Central memory CD8-positive, alpha-beta T cell (primary cell): ENCODE results near the gene PTPN6.
"Not testable (repeated sequence)": the region's sequence is repeated elsewhere in the genome, so short reads cannot be mapped to it uniquely, and the experiment has no call there.

Experiments used
- ATAC-seq: fragments of 150-1000 bp; cut with Tn5 transposase; replicated peaks from 2 replicates; pipeline ENCODE4 v1.10.0; 2022; ENCODE audit warnings: mild to moderate bottlenecking, moderate FRiP score, moderate number of reproducible peaks; ENCODE audit not compliant: poor library complexity, severe bottlenecking; ENCODE audit errors: extremely low read depth
- DNase-seq, 2 donors: peaks; one replicate each; pipeline ENCODE4 v3.0.0; 2021; ENCODE audit warnings: low spot score in 2 of 2
- H3K27ac Mint-ChIP-seq: one replicate; pipeline ENCODE4 v1.8.0; 2022; ENCODE audit warnings: low read depth, mild to moderate bottlenecking, moderate library complexity, mixed read lengths
- H3K27me3 Mint-ChIP-seq: one replicate; pipeline ENCODE4 v1.8.0; 2022; ENCODE audit warnings: mixed read lengths
- H3K36me3 Mint-ChIP-seq: one replicate; pipeline ENCODE4 v1.8.0; 2022; ENCODE audit warnings: mild to moderate bottlenecking, moderate library complexity, mixed read lengths; ENCODE audit not compliant: insufficient read depth
- H3K4me1 Mint-ChIP-seq: one replicate; pipeline ENCODE4 v1.8.0; 2022; ENCODE audit warnings: mixed read lengths
- H3K4me3 Mint-ChIP-seq: one replicate; pipeline ENCODE4 v1.8.0; 2022; ENCODE audit warnings: mild to moderate bottlenecking, moderate library complexity, mixed read lengths
- H3K9me3 Mint-ChIP-seq: one replicate; pipeline ENCODE4 v1.8.0; 2022; ENCODE audit warnings: mixed read lengths

PTPN6 gene

DNA sequence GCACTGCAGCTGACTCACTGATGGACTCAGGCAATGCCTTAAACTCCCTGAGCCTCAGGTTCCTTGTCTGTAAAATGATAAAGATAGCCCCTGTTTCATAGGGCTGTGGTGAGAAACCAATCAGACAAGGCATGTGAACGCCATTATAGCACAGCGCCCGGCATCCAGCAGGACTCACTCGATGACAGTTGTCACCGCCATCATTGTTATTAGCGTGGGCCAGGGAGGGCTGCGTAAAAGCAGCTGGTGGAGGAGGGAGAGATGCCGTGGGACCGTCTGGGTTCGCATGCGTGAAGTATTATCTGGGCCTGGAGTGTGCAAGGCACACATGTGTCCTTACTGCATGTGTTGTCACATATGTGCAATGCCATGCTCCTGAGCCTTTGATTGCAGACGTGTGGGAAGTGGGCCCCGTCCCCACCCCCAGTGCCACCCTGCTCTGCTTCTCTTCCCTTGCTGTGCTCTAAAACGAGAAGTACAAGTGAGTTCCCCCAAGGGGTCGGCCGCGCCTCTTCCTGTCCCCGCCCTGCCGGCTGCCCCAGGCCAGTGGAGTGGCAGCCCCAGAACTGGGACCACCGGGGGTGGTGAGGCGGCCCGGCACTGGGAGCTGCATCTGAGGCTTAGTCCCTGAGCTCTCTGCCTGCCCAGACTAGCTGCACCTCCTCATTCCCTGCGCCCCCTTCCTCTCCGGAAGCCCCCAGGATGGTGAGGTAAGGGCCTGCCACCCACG lies at the start of gene PTPN6:
TSS of gene PTPN6 (plus strand) at position 546 of the 730 bp plus-strand sequence. CDS start at position 703, 157 bp downstream.
- ATAC-seq (peak; percentile 30), DNase-seq (no peak)
- H3K36me3 Mint-ChIP-seq, result peaks cover 49% of the 10 kb centered on the region
- H3K4me1 Mint-ChIP-seq, result peaks cover 92% of the 10 kb centered on the region
- peak within 1 kb of the TSS; percentile 99 for H3K27ac Mint-ChIP-seq
- peak within 1 kb of the TSS; percentile 98 for H3K4me3 Mint-ChIP-seq
- H3K27me3 Mint-ChIP-seq, result no peaks in the 10 kb centered on the region
- H3K9me3 Mint-ChIP-seq, result no peaks in the 10 kb centered on the region

DNA sequence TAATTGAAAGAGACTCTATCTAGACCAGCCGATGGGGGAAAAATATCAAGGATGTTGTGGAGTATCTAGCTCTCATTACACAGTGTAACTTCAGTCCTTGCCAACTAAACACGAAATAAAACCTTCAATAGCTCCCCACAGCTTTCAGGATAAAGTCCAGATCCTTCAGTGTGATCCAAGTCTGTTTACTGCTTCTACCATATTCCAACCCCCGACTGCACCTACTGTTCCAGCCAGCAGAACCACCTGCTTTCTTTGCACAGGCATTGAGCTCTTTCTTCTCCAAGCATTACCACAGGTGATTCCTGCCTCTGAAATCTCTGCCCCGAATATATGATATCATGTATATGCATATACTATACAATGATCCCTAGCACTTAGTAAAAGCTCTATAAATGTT lies 48.7 kb upstream of the PTPN6 start:
- Mint-ChIP-seq H3K27ac (no peak overlapping the region), H3K36me3 (no peaks in the 10 kb centered on the region)

DNA sequence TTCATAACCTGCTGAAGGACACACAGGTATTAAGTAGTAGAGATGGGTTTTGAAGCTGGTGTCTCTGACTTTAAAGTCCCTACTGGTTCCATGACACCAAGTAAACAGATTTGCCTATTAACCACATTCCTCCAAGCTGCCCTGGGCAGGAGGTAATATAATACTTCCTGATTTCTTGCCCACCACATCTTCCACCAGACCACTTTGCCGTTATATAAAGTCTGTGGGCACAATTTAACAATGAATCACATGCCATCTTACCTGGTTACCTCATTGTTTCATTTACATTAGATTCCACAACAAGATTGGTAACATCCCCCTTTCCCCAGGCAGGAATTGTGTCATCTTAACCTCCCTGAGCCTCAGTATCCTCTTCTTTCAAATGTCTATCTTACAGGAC lies 47.4 kb upstream of the PTPN6 start:
- DNase-seq (no peak), ATAC-seq (no peak)
- Mint-ChIP-seq H3K27me3 (no peaks in the 10 kb centered on the region), H3K4me3 (no peak overlapping the region), H3K4me1 (no peaks in the 10 kb centered on the region), H3K9me3 (no peaks in the 10 kb centered on the region), H3K36me3 (no peaks in the 10 kb centered on the region), H3K27ac (no peak overlapping the region)

More for the DNA sequence above, 48.7 kb upstream of the PTPN6 start:
- Mint-ChIP-seq H3K9me3 (no peaks in the 10 kb centered on the region), H3K4me1 (no peaks in the 10 kb centered on the region), H3K4me3 (no peak overlapping the region), H3K27me3 (no peaks in the 10 kb centered on the region)
- DNase-seq (no peak), ATAC-seq (no peak)

DNA sequence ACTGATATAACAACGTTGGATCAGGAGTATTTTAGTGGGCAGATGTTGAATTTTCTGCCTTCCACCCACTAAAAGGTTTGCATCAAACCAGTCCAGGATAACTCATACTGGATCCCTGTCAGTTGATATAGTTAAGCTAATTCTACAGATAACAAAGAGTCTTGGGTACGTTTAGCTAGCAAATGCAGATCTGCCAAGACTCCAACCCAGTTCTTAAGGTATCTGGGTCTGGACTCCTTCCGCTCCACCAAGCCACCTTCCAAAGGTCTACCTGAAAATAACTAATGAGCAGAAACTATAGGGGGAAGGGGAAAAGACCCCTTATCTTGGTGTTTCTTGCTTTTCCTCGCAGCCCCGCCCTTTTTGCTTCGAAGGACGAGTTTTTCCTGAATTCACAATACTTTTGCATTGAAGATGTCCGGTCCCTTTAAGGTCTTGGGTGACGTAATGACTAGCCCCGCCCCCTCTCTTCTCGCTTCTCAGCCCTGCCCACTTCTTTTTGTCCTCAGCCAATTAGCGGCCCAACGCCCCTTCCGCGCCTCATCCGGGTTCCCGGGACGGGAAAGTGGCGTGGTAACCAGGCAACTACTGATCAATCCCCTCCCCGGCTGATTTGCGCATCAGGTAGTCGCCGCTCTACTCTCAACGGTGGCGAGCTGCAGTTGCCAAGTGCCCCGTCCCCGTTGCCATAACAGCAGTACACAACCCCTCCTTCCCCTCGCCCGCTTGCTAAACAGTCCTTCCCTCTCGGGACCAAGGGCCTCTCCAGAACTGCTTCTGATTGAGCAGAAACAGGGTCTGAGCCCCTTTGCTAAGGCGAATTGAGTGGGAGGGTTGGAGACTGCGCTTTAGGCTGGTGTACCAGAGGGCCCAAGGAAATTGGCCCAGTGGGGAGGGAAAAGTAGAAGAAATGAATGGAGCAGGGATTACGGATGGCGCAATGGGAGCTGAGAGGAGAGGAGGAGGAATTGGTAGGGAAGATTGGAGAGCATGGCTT lies 46.6 kb upstream of the PTPN6 start, which contains the start of gene LRRC23:
TSS of gene LRRC23 (plus strand) at position 543 of the 997 bp plus-strand sequence. CDS start 812 bp downstream, outside the sequence.
- Mint-ChIP-seq H3K4me3 (no peak within 1 kb of the TSS), H3K27ac (no peak within 1 kb of the TSS), H3K36me3 (no peaks in the 10 kb centered on the region)

DNA sequence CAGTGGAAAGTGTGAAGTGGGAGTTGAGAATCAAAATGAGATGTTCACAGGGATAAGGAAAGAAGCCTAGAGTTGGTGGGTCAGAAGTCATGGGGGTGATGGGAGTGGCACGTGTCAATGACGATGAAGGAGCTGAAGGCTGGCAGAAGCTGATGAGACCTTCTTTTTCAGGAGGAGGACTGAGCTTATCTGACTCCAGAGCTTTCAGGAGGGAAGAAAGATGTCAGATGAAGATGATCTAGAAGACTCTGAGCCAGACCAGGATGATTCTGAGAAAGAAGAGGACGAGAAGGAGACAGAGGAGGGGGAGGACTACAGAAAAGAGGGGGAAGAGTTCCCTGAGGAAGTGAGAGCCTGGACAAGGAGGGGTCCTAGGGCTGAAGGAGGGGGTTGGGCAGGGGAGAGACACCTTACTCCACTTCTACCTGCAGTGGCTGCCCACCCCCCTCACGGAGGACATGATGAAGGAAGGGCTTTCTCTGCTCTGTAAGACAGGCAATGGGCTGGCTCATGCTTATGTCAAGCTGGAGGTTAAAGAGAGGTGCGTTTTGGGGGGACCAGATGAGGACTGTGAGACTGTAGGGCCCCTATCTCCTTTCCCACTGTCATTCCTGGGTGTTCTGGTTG lies 45.6 kb upstream of the PTPN6 start:
- ATAC-seq (no peak), DNase-seq (no peak)
- Mint-ChIP-seq H3K9me3 (no peaks in the 10 kb centered on the region), H3K36me3 (no peaks in the 10 kb centered on the region), H3K4me1 (no peaks in the 10 kb centered on the region), H3K4me3 (no peak overlapping the region), H3K27me3 (no peaks in the 10 kb centered on the region), H3K27ac (no peak overlapping the region)

More for the DNA sequence above, 46.6 kb upstream of the PTPN6 start, which contains the start of gene LRRC23:
- ATAC-seq (peak; percentile 96), DNase-seq (peak; percentile 93 to 96)
- Mint-ChIP-seq H3K27me3 (no peaks in the 10 kb centered on the region), H3K9me3 (no peaks in the 10 kb centered on the region), H3K4me1 (no peaks in the 10 kb centered on the region)

DNA sequence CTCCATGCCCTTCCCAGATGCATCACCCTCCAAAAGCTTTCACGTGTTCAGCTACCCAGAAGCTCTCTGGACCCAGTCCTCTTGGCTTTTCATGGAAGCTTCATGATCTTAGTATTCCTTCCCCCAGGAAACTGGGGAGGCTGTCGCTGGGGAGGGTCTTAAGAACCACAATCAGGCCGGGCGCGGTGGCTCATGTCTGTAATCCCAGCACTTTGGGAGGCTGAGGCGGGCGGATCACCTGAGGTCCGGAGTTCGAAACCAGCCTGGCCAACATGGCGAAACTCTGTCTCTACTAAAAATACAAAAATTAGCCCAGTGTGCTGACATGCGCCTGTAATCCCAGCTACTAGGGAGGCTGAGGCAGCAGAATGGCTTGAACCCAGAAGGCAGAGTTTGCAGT lies 43.0 kb upstream of the PTPN6 start:
- not testable (repeated sequence) for H3K4me1 Mint-ChIP-seq, H3K27ac Mint-ChIP-seq, H3K4me3 Mint-ChIP-seq, H3K9me3 Mint-ChIP-seq, H3K27me3 Mint-ChIP-seq, DNase-seq, ATAC-seq, H3K36me3 Mint-ChIP-seq

DNA sequence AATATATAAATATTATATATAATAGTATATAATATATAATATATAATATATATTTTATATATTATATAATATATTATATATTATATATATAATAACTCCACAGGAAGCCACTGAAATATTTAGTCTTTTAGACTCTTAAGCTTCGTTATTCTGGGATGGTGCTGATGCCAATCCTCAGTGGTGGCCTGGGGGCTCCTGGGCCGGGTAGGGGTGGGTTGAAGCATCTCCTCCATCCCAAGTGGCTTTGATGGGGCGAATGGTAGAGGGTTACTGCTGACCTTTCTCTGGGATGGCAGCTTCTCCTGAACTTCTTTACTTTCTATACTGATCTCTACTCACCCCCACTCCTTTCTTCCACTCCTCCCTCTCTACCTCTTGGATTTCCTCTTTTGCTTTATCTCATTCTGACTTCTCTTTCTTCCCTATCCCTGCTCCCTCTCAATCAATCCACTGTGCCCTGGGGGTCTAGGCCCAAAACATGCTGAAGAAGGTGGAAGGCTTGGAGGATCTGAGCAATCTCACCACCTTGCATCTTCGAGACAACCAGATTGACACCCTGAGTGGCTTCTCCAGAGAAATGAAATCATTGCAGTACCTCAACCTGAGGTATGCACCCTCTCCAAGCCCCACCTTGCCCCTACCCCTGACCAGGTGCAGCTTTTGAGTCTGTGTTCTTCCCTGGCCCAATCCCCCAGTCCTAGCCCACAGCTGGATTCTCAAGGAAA lies 41.6 kb upstream of the PTPN6 start:
- no peak overlapping the region for H3K4me3 Mint-ChIP-seq

DNA sequence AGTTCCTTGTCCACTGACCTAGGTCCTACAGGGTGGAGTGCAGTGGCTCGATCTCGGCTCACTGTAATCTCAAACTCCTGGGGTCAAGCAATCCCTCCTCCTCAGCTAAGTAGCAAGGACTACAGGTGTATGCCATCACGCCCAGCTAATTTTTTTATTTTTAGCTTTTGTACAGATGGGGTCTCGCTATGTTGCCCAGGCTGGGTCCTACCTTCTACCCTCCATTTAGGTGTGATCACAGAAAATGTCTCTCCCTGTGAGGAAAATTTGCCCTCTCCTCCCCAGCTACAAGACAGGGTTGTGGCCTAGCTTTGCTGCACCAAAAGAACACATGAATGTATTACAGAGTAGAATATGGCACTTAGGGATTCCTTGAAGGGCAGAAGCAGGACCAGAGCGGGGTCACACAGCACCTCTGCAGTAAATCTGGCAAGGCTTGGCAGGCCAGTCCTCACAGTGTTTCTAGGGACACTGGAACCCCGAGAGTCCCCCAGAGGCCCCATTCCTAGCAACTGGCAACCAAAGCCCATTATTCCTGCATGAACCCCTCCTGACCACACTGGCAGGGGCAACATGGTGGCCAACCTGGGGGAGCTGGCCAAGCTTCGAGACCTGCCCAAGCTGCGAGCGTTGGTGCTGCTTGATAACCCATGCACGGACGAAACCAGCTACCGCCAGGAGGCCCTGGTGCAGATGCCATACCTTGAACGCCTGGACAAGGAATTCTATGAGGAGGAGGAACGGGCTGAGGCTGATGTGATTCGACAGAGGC lies 38.8 kb upstream of the PTPN6 start:
- ATAC-seq (no peak), DNase-seq (no peak)
- Mint-ChIP-seq H3K4me3 (peak overlapping the region; percentile 88), H3K36me3 (peaks cover 9% of the 10 kb centered on the region), H3K4me1 (peaks cover 42% of the 10 kb centered on the region), H3K9me3 (no peaks in the 10 kb centered on the region), H3K27ac (peak overlapping the region; percentile 89), H3K27me3 (no peaks in the 10 kb centered on the region)

More for the DNA sequence above, 41.6 kb upstream of the PTPN6 start:
- peaks cover under 1% of the 10 kb centered on the region for H3K36me3 Mint-ChIP-seq
- DNase-seq, result no peak
- H3K27ac Mint-ChIP-seq, result no peak overlapping the region
- no peaks in the 10 kb centered on the region for H3K9me3 Mint-ChIP-seq
- peaks cover 17% of the 10 kb centered on the region for H3K4me1 Mint-ChIP-seq
- ATAC-seq, result no peak
- no peaks in the 10 kb centered on the region for H3K27me3 Mint-ChIP-seq

DNA sequence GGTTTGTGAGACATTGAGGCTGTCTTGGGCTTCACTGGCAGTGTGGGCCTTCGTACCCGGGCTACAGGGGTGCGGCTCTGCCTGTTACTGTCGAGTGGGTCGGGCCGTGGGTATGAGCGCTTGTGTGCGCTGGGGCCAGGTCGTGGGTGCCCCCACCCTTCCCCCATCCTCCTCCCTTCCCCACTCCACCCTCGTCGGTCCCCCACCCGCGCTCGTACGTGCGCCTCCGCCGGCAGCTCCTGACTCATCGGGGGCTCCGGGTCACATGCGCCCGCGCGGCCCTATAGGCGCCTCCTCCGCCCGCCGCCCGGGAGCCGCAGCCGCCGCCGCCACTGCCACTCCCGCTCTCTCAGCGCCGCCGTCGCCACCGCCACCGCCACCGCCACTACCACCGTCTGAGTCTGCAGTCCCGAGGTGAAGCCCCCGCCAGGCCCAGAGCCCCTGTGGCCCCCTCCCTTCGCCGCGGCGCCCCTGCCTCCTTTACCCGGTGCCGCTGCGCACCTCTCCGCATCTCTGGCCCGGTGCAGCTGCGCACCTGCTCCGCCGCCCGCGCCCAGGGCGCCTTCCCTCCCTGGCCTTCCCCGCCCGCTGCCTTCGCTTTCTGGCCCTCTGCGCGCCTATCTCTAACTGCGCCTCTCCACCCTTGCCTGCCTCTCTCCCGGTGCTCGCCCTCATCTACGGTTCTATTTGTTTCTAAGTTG lies 36.8 kb upstream of the PTPN6 start, which contains the start of gene ENO2:
TSS of gene ENO2 (plus strand) at position 335 of the 701 bp plus-strand sequence. CDS start 1,253 bp downstream, outside the sequence.
- H3K4me1 Mint-ChIP-seq, result peaks cover 42% of the 10 kb centered on the region
- peaks cover 19% of the 10 kb centered on the region for H3K36me3 Mint-ChIP-seq
- peak; percentile 69 to 72 for DNase-seq
- H3K4me3 Mint-ChIP-seq, result peak within 1 kb of the TSS; percentile 88
- peak; percentile 93 for ATAC-seq
- peak within 1 kb of the TSS; percentile 89 for H3K27ac Mint-ChIP-seq
- H3K9me3 Mint-ChIP-seq, result no peaks in the 10 kb centered on the region
- no peaks in the 10 kb centered on the region for H3K27me3 Mint-ChIP-seq

DNA sequence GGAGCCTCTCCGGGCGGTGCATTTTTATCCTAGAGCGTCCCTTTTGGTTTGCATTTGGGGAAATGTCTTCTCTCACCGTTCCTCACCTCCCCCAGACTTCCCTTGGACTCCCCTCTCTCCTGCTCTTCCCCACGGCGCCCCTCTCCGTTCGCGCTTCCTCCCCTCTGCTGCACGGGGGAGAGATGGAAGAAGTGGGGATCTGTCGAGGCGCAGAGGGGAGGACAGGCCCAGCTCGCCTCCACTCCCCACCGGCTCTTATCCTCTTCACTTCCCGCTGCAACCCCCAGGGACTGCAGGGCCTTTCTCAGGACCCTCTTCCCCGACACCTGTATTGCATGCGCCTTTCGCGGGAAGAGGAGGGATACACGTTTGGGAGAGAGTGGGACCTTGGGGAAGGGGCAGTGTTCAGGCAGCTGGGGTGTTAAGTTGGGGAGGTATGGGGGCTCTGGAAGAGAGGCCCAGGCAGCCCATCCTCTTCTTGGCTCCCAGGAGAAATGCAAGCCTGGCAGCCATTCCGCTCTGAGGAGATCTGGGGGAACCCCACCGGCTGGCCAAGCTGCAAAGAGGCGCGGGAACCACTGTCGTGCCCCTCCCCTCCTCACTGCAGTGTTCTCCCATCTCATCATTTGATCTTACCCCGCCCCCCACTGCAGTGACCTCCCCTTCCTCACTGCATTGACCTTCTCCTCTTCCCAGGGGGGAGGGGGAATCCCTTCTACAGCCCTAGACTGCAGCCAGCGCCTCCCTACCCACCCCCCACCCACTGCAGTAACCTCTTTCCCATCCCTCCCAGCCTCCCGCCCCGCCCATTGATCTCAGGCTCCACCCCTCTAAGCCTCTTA lies 36.0 kb upstream of the PTPN6 start:
- no peaks in the 10 kb centered on the region for H3K27me3 Mint-ChIP-seq
- H3K36me3 Mint-ChIP-seq, result peaks cover 24% of the 10 kb centered on the region

More for the DNA sequence above, 36.0 kb upstream of the PTPN6 start:
- peak overlapping the region; percentile 88 for H3K4me3 Mint-ChIP-seq
- DNase-seq (no peak), ATAC-seq (peak; percentile 2)
- peaks cover 42% of the 10 kb centered on the region for H3K4me1 Mint-ChIP-seq
- no peaks in the 10 kb centered on the region for H3K9me3 Mint-ChIP-seq
- peak overlapping the region; percentile 89 for H3K27ac Mint-ChIP-seq
